Astrocyte (in vitro differentiated cells and primary cell): Measurements from ENCODE around the gene NBR1.

Experiments
- CTCF ChIP-seq: IDR thresholded peaks from 2 replicates; pipeline ENCODE4 v1.5.1; 2011; ENCODE audit warnings: low read depth, mild to moderate bottlenecking, inconsistent platforms, low read length, moderate library complexity; ENCODE audit not compliant: insufficient read depth
- EZH2 ChIP-seq: IDR thresholded peaks from 2 replicates; pipeline ENCODE4 v1.6.1; 2012; ENCODE audit warnings: mild to moderate bottlenecking, low read length, inconsistent platforms; ENCODE audit not compliant: insufficient read depth

GRCh38 chr17:43171586-43172487 lies 823 bp downstream of the NBR1 start:
- TF ChIP-seq CTCF: no peak
- TF ChIP-seq EZH2: no peak
